Measurements from ENCODE around the gene TP53. TPM values are rescaled to one million over a fixed set of nuclear protein-coding genes. Genes with fewer than 3 reads are reported as not detected.
"Not testable (repeated sequence)": the region's sequence is repeated elsewhere in the genome, so short reads cannot be mapped to it uniquely, and the experiment has no call there.

TP53 gene
- total RNA-seq, 1 donor from 2014 or later = 27.8 TPM

DNA sequence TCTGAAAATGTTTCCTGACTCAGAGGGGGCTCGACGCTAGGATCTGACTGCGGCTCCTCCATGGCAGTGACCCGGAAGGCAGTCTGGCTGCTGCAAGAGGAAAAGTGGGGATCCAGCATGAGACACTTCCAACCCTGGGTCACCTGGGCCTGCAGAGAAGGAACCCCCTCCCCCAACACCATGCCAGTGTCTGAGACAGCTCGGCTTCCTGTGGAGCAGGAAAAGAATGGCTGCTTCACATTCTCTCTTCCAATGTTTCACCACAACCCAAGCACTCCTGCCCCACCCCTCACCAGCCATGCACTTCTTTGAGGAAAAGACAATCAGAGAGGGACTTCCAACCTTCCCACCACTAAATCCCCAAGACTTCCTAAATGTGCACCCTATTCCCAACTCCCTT lies 10.8 kb downstream of the TP53 start:
- DNase-seq (ENCODE audit: low read depth in 2 of 2) = no peak

DNA sequence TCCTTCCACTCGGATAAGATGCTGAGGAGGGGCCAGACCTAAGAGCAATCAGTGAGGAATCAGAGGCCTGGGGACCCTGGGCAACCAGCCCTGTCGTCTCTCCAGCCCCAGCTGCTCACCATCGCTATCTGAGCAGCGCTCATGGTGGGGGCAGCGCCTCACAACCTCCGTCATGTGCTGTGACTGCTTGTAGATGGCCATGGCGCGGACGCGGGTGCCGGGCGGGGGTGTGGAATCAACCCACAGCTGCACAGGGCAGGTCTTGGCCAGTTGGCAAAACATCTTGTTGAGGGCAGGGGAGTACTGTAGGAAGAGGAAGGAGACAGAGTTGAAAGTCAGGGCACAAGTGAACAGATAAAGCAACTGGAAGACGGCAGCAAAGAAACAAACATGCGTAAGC lies 12.4 kb downstream of the TP53 start:
- no peak for DNase-seq (ENCODE audit: low read depth in 2 of 2)

DNA sequence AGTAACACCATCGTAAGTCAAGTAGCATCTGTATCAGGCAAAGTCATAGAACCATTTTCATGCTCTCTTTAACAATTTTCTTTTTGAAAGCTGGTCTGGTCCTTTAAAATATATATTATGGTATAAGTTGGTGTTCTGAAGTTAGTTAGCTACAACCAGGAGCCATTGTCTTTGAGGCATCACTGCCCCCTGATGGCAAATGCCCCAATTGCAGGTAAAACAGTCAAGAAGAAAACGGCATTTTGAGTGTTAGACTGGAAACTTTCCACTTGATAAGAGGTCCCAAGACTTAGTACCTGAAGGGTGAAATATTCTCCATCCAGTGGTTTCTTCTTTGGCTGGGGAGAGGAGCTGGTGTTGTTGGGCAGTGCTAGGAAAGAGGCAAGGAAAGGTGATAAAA lies 14.1 kb downstream of the TP53 start:
- DNase-seq (ENCODE audit: low read depth in 2 of 2) = no peak

DNA sequence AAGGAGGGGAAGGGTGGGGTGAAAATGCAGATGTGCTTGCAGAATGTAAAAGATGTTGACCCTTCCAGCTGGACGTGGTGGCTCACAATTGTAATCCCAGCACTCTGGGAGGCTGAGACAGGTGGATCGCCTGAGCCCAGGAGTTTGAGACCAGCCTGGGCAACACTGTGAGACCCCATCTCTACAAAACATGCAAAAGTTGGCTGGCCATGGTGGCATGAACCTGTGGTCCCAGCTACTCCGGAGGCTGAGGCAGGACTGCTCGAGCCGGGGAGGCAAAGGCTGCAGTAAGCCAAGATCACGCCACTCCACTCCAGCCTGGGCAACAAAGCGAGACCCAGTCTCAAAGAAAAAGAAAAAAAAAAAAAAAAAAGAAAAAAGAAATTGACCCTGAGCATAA lies 18.8 kb downstream of the TP53 start:
- DNase-seq (ENCODE audit: low read depth in 2 of 2) = no peak

DNA sequence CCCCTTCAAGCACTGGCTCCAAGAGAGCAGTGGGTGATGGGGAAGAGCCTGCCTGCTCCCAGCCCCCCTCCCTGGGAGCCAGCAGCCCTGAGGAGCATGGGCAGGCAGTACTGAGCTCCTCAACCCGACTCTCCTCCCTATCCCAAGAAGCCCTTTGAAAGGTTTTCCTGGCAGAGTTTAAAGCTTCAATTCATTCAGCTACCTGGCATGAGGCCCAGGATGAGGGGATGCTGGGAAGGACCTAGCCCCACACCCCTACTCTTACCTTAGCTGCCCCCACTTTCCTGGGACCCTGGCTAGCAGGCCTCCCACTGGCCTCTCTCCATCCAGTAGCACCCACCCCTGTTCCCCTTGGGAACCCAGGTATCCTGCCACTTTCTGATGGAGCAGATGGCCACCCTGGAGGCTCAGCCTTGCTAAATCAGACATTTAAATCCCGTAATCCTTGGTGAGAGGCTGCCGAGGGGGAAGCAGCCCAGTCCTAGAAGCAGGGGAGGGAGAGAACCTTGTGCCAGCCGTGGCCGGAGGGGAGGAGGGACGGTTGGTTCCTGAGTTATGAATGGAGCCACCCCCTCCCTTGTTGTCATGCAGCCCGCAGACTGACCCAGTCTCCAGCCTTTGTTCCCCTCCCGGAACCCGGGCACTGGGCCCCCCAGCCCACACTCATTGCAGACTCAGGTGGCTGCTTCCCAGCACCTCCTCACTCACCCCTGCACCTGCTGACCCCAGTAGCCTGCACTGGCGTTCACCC lies 19.5 kb downstream of the TP53 start:
- no peak for DNase-seq (ENCODE audit: low read depth in 2 of 2)

DNA sequence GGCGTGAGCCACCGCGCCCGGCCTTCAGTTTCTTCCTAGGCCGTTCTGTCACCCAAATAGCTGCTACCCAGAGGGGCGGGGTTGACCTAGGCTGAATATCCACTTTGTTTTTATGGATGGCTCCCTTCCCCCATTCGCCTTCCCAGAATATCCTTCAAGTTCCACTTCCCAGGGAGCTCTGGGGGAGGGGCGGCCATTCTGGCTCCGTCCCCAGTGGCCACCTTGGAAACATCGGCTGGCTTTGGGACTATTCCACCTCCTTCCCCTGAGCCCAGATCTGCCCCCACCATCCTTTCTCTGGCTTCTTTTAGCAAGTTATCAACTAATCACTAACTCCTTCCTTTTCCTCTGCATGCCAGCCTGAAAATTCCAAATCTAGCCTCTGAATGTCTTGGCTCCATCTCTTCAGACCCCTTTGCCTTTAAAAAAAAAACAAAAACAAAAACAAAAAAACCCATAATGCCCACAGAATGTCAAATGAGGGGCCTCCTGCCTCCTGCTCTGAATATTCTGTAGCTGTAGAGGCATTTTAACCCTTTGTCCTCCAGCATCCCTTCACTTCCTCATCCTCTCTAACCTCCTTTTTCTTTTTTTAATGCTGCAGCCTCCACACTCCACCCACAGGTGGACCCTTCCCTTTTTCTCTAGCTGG lies 30.2 kb downstream of the TP53 start:
- no peak for DNase-seq (ENCODE audit: low read depth in 2 of 2)

DNA sequence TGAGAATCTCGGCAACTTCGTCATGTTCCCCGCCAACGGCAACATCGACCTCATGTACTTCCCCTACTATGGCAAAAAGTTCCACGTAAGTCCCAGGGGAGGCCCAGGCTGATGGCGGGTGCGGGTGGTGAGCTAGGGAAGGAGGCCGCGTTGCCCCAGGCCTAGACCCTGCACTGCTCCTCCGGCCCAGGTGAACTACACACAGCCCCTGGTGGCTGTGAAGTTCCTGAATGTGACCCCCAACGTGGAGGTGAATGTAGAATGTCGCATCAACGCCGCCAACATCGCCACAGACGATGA lies 31.8 kb downstream of the TP53 start:
- no peak for DNase-seq (ENCODE audit: low read depth in 2 of 2)

DNA sequence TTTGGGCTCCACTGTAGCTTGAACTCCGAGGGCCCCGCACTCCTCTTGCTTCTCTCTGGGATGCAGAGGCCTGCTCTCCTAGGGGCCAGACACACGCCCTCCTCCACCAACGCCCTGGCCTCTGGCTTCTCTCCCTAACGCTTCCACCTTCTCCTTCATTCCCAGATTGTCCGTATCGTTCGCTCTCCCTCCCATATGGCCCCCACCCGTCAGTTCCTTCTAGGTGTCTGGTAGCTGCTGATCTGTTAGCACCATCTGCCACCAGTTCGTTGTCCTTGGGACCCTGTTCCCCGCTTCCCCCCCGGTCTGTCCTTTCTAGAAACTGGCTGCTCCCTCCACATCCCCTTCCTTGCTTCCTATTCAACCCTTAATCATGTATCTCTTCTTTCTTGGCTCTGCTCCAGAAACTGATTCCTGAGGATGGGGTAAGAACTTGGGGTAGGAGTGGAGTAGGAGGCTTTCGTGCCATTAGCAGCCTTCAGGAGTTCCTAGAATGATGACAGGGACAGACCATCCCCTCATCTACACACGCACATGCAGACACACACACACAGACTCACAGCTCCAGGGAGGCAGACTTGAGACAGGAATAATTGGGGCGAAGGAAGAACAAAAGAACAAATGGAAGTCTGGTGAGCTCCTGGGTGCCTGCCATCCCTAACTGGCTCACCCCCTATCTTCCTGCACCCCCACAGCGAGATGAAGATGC lies 32.3 kb downstream of the TP53 start:
- no peak for DNase-seq (ENCODE audit: low read depth in 2 of 2)

DNA sequence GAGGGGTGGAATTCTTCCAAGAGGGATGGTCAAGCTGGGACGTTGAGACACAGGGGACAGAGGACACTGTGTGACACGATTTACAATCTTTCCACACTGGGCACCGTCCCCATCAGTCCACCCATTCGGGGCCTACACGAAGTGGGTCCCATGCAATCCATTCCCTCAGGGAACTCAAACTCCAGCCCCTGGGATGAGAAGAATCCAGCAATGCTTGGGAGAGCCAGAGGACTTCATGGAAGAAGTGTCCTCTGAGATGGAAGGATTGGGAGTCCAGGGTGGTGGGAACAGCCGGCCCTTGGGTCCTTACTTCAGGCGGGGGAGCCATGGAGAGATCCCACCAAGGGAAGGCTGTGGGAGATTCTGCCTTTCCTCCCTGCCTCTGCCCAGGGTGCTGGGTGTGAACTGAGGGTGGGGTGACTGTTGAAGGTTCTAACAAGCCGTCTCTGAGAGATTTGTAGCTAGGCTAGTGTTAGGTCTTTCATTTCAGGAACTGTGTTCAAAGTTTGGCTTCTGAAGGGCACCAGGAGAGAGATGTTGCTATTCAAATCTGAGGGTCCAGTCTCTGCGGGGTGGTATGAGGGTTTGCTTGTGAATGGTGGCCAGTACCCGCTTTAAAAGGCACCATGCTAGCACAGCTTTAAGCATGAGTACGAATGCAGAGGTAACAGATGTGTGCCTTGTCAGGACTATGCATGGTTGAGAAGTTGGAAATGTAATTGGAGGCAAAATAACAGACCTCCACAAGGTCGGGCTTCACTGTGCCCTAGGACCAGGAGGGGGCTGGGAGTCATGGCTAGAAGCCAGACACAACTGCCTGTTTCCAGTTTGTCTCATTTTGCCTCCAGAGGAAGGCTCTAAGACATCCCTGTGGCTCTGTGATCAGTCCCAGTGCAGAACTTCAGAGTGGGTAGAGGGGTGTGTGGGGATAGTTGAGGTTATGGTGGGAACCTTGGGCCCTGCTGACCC lies 34.6 kb downstream of the TP53 start:
- DNase-seq (ENCODE audit: low read depth in 2 of 2) = no peak

DNA sequence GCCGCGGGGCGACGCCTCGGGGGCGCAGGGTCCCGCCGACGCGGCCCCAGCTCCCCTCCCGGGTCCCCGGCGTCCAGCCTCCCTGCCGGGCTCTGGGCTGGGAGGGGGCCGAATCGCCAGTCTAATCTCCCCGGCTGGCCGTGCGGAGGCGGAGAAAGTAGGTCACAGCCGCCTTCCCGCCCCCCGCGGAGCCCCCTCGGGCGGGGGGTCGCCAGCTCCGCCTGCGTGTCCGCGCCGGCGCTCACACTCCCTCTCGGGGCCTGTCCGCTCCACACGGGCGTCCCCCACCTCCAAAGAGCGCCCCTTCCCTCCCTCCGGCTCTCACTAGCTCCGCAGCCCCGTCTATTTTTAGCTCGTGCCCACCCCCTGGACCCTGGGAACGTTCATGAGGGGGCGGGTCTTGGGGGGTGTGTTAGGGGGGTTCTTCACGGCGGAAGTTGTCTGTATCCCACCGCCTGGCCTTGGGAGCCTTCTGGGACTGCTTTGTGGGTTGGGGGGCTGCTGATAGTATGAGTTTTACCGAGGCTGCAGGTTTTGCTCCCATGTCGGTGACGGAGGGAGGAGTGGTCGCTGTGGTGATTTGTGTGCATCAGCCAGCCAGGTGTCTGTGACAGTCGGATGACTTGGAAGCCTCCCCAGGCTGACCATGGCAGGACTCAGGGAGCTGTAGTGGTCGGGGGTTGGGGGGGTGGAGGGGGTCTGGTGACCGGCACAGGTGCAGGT lies 35.5 kb downstream of the TP53 start:
- no peak for DNase-seq (ENCODE audit: low read depth in 2 of 2)

DNA sequence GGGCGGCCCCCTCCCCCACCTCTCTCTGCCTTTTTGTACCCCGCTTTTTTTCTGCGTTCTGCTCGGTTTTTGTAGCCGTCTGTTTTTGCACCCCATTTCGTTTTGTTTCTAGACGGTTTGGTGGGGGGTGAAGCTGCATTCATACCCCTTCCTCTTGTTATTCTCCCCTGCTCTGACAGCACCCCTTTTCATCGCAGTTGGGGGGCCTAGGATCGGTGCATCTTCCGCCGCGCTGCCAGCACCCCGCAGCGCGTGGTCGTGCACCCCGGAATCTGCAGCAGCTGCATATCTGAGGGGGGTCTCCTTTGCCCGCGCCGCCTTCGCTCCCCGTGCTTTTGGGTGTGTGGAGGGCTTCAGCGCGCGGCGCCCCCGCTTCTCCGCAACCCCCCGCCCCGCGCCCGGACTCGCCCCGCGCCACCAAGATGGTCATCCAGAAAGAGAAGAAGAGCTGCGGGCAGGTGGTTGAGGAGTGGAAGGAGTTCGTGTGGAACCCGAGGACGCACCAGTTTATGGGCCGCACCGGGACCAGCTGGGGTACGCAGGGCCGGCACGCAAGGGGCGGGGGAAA lies 36.1 kb downstream of the TP53 start:
- DNase-seq (ENCODE audit: low read depth in 2 of 2) = no peak

DNA sequence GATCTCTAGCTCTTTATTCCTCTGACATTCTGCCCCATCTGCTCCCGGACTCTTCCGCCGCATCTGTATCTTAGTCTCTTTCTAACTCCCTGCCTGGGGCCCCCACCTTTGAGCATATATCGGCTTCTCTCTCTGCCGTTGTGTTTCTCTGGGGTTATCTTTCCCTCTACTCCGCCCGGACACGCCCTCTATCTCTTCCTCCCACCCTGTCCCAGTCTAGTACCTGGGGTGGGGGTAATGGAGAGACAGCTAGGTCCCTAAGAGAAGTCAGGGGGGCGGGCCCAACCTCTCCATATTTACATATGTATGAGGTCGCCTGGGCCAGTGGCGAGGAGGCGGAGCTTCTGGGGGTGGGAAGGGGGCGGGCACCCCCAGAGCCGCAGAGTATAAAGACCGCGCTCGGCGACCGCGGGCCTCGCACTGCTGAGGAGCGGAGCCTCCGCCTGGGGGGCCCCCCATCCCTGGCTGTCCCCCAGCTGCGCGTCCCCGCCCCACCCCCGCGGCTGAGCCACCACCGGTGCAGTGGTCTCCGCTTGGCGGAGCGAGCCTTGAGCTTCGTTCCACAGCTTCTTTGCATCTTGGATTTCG lies 36.7 kb downstream of the TP53 start, which contains the start of gene ATP1B2:
ATP1B2 (plus strand) TSS at position 418 of the 588 bp plus-strand sequence. CDS start 593 bp downstream, outside the sequence.
- DNase-seq (ENCODE audit: low read depth in 2 of 2) = peak; percentile 20 to 60

DNA sequence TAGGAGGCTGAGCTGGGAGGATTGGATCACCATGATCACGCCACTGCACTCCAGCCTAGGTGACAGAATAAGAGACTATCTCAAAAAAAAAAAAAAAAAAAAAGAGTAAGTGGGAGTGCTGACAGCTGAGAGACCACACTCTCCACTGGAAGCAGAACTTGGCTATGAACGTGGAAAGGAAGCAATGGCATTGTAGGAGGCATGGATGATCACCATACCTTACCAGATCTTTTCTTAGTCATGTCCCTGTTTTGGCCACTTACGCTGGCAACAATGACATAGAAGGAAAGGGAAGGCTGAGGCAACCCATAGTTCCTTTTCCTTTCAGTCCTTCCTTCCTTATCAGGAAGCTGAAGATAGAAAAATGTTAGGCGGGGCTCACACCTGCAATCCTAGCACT lies 40.3 kb downstream of the TP53 start:
- no peak for DNase-seq (ENCODE audit: low read depth in 2 of 2)

DNA sequence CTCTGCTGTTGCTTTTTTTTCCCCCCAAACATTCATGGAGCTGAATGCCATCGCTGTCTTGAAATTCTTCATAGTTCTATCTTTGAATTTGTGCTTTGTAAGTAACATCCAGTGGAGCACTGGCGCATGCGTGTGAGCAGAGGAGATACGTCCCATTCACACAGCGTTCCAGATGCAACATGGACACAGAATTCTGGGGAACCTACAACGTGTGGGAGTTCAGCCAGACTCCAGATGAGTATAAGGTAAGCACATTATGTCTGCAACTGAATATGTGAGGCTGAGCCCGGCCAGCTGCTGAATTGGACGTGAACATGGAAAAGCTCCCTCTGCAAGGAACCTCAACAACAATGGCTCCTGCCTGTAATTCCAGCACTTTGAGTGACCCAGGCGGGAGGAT lies 40.8 kb downstream of the TP53 start:
- DNase-seq (ENCODE audit: low read depth in 2 of 2) = no peak

DNA sequence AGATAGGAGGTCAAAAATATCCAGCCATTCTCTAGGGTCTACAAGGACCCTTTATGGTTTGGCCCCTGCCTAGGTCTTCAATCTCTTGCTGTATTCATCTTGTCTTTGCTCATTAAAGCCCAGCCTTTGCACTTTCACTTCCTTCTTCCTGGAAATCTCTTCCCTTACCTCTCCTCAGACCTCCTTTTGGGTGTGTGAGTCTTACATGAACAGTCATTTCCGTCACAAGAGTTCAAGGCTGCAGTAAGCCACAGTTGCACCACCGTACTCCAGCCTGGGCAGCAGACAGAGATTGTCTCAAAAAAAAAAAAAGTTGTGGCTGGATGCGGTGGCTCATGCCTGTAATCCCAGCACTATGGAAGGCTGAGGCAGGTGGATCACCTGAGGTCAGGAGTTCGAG lies 42.5 kb downstream of the TP53 start:
- DNase-seq (ENCODE audit: low read depth in 2 of 2) = no peak

DNA sequence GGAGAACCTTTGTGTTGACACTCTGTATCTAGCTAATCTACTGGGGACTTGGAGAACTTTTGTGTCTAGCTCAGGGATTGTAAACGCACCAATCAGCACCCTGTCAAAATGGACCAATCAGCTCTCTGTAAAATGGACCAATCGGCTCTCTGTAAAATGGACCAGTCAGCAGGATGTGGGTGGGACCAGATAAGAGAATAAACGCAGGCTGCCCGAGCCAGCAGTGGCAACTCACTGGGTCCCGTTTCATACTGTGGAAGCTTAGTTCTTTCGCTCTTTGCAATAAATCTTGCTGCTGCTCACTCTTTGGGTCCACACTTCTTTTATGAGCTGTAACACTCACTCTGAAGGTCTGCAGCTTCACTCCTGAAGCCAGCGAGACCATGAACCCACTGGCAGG lies 45.7 kb downstream of the TP53 start:
- not testable (repeated sequence) for DNase-seq (ENCODE audit: low read depth in 2 of 2)

DNA sequence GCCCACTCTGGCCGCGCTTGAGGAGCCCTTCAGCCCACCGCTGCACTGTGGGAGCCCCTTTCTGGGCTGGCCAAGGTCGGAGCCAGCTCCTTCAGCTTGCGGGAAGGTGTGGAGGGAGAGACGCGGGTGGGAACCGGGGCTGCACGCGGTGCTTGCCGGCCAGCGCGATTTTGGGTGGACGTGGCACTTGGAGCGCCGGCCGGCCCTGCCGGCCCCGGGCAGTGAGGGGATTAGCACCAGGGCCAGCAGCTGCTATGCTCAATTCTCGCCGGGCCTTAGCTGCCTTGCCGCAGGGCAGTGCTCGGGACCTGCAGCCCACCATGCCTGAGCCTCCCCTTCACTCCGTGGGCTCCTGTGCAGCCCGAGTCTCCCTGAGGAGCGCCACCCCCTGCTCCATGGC lies 46.5 kb downstream of the TP53 start:
- no peak for DNase-seq (ENCODE audit: low read depth in 2 of 2)

DNA sequence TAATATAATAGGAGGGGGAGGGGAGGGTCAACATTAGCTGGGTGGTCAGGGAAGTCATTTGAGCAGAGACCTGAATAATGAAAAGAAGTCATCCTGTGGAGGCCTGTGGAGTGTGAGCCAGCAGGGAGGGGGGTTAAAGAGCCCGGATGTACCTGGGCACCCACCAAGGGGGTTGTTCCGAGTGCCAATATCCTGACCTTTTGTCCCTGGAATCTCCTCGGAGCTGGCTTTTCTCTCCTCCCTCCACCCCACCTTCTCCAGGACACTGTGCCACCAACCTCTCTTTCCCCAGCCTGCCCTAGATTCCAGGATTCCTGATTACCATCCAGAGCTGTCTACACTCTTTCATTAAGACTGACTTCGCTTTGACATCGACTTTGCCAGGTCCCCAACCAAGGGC lies 51.1 kb downstream of the TP53 start:
- no peak for DNase-seq (ENCODE audit: low read depth in 2 of 2)

DNA sequence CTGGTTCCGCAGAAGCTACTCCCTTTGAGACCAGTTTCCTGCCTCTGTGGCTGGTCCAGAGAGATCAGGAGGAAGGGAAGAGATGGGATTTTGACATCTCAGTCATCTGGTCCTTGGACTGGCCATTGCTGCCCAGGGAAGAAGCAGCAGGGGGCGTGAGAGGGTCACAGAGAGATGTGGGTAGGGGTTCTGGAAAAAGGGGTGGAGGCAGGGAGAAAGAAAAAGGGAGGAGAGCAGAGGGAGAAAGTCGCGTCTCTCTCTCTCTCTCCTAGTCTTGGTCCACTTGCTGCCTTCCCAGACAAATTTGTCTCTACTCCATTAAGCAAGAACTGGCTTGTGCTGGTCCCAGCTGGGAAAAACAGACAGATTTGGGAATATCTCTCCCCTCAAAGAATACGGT lies 52.9 kb downstream of the TP53 start:
- peak; percentile 52 to 58 for DNase-seq (ENCODE audit: low read depth in 2 of 2)

DNA sequence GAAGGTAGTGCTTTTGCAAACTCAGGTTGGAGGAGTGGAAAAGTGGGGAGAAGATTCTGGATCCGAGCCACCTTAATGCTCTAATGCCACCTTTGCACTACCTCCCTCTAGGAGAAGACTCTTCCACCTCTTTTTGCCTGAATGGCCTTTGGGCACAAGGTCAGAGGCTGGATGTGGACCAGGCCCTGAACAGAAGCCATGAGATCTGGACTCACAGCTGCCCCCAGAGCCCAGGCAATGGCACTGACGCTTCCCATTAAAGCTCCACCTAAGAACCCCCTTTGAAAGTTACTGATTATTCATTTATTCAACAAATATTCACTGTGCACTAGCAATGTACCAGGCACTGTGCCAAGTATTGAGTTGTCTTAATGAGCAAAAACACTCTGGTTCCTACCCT lies 54.2 kb downstream of the TP53 start:
- DNase-seq (ENCODE audit: low read depth in 2 of 2) = no peak

Measured in lung microvascular endothelial cell (primary cell).